Left forelimb (tissue), 1 donor: ENCODE data around the gene SGSM2.

Experiments
- DNase-seq: peaks from one replicate; pipeline ENCODE4 v3.0.0-alpha.2; 2018; ENCODE audit warnings: low spot score

The SGSM2 gene

DNA sequence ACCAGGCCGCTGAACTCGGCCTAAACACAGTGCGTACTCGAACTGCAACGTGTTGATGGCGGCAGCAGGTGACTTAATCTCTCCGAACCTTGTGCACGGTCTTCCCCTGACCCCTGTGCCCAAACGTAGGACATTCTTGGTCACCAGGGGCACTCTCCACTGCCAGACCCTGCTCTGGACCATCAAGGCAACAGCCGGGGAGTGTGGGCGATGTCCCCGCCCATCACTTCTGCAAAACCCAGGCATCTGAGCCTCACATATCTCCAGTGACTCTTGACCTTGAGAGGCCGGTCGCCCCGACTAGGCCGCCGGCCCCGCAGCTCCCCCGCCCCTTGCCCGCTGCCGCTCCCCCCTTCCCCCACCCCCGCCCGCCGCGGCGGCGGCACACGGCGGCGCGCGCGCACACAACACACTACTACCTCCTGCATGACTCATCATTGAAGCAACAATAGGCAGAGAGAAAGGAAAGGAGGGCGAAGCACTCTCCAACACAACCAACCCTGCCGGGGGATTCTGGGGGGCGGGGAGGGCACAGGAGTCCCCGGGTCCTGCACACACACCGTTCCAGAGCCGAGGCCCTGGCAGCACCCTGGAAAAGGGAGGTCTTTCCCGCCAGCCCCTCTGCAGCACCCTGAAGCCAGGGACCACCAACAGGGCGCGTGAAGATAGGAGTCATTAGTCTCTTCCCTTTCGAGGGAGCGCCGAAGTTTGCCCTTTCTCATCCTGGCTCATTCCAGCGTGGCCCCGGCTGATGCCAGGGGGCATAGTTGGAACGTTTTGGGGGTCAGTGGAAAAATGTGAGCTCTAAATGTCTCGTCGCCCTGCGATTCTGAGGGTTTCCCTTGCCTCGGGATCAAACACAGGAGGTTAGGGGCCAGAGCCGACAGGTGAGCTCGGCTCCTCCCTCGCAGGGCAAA, 61.6 kb downstream of the SGSM2 start:
- DNase-seq = no peak

DNA sequence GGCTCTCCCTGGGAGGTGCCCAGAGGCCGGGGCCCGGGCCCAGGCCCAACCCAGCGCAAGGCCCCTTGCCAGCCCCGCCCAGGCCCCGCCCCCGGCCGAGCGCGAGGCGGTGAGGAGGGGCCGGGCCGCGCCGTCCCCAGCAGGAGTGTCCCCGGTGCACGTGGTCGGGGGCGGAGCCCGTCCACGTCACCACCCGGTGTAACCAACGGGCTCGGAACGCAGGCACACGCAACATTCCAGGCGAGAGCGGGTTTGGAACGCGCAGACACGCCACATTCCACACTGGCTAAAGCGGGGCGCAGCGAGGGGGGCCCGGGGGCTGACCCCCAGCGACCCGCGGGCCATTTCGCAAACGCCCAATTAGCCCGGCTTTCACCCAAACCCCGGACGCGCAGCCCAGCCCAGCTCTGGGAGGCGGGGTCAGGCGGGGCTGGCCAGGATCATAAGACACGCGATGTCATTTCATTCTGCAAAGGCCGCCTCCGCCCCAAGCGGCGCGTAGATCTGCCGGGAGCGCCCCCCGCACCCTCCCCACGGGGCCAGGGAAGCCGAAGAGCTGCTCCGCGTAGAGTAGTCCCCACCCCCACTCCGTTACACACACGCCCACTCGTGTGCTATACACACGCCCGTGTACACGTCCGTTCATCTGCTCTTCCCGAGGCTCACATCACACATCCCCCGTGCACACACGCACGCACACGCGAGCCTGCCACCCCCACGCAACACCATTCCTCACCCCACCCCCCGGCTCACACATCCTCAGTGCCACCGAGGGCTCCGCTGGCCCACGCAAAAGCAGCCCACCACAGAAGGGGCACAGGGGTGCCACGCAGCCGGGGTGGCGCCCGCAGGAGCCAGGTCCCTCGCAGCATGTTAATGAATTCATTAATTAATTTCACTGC, 62.5 kb downstream of the SGSM2 start:
- peak; percentile 98 for DNase-seq

DNA sequence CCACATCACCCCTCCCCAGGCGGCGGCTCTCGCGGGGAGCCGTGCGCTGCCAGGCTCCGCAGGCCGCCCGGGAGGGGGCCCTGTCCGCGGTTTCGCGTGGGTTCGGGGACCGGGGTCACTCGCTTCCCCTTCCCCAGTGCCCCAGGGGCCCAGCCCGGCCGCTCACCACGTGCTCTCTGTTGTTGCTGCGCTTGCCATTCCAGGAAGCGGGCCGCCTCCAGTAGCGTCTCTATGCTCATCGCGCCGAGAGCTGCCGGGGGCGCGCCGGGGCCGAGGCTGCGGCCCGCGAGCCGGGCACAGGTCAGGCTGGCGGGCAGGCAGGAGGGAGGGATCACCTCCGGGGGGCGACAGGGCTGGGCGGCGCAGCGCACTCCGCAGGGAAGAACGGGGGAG, 63.2 kb downstream of the SGSM2 start:
- no peak for DNase-seq

DNA sequence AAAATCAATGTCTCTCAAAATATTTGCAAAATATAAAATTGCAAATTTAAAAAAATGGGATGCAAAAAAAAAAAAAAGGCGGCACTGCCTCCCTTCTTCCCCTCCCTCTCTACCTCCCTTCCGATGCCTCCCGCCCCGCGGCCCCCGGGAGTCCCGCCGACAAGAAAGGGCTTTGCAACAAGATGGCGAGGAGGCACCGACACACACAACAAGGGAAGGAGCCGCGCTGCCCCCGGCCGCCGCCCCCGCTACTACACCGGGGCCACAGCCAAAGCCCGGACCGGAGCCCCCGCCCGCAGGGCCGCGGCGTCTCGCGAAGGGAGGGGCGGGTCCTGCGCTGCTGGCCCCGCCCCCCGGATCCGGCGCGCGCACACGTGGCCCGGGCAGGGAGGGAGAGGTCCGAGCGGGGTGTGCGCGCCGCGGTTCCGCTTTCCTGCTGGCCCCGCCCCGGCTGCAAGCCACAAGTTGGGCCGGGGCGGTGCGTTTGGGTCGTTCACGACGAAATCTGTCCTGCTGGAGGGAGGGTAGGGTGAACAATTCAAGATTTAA, 63.6 kb downstream of the SGSM2 start, which contains the start of gene MNT:
Gene MNT, minus strand, starts transcription at position 184 of the 549 bp plus-strand sequence. CDS start 348 bp downstream, outside the sequence.
- DNase-seq = peak; percentile 97

DNA sequence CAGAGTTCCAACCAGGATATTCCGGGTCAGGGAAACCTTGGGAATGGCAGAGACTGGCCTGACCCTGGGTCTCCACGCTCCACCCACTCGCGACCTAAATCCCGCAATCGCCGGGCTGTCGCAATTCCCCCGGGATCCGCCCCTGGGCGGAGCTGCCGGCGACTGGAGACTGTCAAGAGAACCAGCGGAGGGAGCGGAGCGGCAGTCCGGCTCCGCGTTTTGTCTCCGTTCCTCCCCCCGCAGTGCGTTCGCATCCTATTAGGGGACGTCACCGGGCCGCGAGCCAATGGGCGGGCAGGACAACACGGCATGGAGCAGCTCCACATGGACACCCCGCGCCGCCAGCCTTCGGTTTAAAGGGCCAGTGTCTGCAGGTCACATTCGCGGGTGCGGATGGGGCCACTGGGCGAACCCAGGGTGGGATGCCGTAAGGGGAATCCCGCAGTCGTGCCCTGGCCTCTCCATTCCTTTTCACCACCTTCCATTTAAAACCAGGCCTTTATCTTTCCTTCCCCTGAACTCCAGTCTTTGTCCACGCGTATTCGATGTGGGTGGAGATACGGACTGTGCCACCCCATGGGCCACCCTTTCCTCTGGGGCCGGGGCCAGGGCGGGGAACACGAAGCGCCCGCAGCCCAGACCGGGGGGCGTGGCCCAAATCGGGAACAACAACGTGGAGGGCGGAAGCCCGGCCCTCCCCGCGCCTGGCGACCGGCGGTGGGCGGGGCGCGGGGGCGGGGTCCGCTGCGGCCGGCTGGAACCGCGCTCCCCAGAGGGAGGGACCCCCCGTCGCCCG, 64.3 kb downstream of the SGSM2 start:
- peak; percentile 100 for DNase-seq

DNA sequence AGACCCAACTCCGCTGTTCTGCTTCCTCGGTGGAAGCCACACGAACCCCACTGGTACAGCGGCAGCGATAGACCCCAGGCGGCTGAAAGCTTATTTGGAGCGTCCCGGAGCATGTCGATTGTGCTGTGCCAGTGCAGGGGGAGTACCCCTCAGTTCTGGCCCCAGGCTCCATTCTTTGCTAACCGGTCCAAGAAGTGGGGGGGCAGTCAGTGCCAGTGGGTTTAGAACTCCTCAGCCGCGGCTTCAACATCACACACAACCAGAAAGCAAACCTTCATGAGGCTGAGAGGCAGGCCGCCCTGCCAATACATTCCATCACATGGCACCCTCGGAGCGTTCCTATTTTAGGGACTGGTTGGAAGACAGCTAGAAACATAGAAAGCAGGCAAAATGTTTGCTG, 65.2 kb downstream of the SGSM2 start:
- DNase-seq = no peak

DNA sequence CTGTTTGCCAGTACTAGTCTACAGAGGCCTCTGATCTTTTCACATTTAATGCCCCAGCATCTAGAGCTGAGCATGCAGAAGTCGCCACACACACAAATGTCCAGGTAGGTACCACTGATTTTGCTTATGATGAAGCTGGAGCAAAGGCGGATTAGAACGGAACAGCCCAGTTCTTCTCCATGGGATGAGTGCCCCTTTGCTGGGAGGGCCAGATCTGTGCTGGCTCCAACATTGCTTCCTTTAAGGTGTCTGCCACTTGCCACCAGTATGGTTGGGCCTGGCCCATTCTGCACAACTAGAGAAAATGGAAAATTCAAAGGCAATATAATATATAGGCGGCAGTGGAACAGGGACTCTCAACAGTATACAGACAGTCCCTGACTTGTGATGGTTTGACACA, 65.7 kb downstream of the SGSM2 start:
- no peak for DNase-seq

DNA sequence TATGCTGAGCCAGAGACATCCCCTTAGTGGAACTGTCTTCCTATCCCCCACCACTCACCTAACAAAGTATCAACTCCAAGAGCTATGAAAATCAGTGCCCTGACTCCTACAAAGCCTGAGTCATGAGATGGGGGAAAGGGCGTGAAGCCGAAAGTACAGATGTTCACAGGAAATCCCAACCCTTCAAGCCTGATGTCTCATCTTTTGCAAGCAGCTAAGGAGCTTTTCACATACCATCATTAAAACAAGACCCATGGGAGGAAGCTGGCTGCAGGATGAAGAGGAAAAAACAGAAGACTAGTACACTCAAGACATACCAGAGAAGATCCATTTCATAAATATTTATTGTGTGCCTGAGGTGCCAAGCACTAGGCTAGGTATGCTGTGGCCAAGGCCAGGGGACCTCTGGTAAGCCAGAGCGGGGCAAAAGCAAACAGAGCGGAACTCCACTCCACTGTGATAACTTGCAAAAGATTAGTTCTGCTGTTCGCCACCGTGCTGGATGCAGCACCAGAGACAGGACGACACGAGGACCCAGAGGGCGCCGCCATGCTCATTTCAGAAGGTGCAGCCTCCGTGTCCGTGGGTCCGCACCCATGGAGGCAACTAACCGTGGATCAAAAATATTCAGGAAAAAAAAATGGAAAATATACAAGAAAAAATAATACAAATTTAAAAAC, 68.1 kb downstream of the SGSM2 start:
- DNase-seq = no peak

DNA sequence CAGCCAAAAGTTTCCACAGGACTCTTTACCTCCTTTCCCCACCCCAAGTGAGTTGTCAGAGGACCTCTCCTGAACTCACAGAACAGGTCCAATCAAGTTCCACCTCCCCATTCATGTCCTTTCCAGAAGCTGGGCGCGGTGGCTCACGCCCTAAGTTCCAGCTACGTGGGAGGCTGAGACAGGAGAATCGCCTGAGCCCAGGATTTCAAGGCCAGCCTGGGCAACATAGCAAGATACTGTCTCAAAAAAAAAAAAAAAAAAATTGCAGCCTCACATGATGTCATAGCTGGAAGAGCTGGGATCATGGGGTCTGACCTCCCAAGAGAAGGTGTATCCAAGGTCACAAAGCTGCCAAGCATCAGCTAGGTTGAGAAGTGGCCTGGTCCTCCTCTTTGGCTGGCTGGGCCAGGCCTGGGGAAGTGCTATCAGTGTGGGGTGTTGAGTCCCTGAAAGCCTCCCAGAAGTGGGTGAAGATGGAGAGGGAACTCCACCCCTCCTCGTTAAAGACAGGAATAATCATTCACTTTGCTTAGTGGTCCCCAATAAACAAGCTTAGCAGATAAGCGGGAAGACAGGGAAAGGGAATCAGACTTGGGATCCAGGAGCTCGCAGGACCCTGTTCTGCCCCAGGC, 69.1 kb downstream of the SGSM2 start:
- DNase-seq = no peak

DNA sequence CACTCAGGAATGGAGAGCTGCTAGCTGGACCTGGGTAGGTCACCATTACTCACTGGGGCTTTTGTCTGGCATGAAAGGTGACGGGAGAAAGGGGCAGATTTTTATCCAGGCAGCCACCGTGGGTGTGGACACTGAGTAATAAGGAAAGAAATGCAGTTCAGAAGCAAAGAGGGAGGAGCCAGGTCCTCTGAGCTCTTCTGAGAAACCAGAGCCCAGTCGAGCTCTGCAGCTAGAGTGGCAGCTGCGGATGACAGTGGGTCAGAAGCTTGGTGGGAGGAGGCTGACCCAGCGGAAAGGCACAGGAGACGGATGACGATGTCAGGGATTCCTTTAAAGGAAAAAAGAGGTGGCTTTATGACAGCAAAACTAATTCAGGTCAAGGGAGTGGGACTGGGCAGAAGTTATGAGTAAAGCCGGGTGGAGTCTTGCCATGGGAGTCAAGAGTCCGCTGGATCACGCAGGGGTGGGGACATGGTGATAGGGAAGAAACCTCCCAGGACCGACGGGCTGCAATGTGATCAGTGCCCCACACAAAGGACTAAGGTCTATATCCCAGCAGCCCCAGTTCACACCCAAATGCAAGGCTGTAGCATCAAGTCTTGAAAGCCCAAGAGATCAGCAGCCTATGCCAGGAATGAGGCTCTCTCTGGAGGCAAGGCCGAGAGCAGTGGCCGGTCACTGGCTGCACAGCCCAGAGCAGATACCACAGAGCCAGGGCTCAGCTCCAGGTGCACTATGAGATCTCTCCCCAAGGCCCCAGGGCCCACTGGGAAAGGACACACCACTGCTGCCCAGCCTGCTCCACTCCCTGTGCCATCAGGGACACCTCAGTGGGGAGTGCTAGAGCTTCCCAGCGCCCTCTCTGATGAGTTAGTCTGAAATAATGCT, 69.8 kb downstream of the SGSM2 start:
- DNase-seq = peak; percentile 64

DNA sequence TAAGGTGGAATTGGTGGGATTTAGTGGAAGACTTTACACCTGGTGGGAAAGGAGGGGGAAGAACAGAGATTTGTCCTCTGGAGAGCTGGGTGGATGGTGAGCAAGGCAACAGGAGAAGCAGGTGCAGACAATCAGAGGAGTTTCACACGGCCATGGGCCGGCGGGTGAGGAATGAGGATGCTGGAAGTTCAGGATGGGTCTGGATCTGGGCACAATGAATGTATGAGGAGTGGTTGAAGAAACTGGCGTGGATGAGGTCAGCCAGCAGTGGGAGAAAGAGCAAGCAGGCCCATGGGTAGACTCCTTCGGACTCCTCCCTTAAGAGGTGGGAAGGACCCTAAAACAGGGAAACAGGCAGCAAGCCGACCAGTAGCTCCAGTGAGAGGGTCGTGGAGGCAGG, 73.7 kb downstream of the SGSM2 start:
- DNase-seq = no peak

DNA sequence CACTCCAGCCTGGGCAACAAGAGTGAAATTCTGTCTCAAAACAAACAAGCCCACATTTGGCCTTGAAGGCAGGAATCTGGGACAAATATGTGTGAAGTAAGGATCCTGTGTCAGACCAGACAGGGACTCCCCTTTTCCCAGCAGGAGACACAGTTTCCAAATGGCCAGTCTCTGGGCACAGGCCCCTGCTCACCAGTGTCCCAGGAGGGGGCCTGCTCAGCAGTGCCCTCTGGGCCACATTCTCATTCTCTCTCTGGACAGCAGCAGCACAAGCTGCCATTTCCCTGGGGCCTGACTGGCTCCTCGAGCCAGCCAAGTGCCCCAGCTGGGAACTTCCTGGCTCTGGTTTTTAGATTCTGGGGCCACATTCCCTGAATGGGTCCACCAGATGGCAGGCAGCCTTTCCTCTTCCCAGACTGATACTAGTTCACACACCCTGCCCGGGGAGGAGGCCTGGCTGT, 75.3 kb downstream of the SGSM2 start:
- DNase-seq = no peak

DNA sequence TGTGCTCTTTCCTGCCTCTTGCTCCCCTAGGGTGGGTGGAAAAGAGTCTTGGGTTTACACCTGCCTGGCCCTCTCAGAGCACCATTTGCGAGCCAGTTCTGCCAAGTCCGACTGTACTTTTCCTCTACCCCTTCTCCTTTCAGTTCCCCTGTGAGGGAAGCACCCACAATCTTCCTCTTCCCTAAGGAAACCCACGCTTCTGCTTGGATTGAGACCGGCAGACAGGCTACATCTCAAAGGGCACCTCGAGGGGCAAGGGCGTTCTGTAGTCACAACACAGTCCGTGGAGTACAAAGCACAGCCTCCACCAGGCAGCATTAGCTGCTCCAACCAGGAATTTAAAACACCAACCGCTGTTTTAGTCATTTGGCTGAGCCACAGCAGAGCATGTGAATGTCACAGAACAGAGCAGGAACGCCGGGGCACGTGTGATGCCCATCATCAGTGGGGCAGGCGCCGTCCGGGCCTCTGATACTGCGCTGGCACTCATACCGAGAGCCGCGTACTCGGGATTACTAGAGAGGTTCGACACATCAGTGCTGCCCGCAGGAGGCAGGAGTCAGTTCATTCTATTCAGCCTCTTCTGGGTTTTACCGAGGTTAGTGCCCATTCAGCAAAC, 77.3 kb downstream of the SGSM2 start:
- no peak for DNase-seq

DNA sequence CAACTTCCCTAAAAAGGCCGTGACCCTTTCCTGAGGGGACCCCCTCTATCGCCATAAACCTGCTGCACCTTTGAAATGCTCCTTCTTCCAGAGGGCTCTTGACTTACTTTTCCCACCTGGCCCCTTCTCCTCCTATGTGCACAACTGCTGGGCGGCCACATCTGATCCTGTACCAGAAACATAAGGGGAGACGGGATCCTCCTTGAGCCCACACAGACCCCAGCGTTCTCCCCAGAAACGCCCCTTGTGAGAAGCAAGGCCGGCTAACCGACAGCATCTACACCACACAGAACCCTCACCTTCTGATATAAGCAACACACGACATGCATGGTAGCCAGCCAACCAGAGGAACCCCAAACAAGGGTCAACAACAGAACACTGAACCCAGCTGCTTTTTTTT, 77.8 kb downstream of the SGSM2 start:
- DNase-seq = no peak

DNA sequence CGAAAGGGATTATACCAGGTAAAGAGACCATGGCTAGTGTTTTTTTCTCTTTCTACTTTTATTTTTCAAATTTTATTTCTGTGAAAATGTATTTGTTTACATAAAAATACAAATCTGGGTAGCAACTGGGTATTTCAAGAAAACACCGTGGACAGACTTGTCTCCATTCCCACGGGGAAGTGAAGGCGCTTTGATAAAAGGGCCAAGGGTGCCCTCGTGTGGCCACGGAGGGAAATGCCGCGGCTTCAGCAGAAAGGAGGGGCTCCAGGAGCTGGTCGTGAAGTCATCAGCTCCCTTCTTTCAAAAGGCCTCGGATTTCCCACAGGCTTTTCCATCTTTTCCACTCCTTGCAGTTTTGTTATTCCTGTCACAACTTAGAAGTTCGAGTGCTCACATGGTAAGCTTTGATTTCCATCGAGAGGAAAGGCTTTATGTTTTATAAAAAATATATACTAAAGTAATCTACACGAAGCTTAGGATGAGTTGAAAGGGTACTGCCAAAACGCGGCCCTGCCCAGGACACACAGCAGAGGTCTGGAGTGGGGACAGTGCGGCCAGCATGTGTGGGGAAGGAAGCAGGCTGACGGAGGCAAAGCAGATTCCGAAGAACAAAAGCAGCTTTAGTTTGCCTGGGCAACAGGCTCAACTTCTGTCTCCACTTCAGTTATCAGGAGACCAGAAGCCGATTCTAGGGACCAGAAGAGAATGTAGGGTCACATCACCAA, 78.9 kb downstream of the SGSM2 start:
- peak; percentile 89 for DNase-seq

DNA sequence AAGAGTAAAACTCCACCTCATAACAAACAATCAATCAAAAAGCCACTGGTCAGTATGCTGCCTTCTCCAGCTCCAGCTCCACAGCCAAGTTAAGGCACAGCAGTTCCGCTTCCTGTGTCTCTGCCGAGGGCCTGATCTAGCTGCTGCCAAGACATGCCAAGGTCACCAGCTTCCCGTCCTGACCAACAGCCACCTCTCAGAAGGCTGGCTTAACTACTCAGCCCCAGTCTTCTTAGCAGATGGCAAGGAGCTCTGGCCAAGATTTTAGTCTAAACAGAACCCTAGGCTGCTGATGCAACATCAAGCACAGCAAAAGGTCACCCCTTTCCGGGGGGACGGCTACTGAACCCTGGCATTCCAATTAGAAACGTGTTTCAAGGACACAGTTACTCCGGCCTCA, 81.3 kb downstream of the SGSM2 start:
- DNase-seq = no peak

DNA sequence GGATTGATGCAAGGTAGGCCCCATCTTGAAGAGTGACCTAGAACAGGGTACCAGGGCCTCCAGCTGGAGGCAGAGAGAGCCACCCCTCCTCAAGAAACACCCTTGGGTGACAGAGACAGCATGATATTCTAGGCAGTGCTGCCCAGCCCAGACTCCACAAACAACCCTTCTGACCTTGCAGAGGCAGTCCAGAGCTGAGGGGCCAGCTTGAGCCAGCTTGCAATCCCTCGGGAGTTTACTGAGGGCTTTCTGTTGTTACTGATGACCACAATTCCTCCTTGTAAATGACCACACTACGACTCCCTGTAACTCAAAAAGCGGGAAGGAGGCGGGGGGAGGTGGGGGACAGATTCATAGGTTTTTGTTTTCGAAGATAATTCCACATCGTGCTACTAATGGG, 82.2 kb downstream of the SGSM2 start:
- no peak for DNase-seq

DNA sequence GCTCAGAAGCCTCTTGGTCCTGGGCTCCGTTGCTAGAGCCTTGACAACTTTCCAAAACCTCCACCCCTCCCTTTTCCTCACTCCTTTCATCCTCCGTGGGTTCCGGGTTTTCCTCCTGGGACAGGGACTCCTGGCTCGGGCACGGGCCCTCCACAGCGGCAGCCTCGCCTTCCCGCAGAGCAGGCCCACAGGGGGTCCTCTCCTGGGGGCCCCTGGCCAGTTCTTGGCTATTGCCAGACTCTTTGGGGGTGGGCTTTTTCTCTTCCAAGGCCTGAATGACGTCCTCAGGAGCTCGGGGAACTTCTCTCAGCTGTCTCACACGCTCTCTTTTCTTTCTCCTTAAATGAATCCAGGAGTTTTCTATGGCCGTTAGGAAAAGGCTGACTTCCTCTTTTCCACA, 82.9 kb downstream of the SGSM2 start:
- DNase-seq = no peak
